CD4-positive, alpha-beta memory T cell (primary cell): ENCODE data around the gene ZNF286A. TPM values are rescaled to one million over a fixed set of nuclear protein-coding genes. Genes with fewer than 3 reads are reported as not detected.
"Not testable (repeated sequence)": the region's sequence is repeated elsewhere in the genome, so short reads cannot be mapped to it uniquely, and the experiment has no call there.

Source experiments
- CTCF ChIA-PET: fragments of 350-600 bp; sonication (Branson Sonifier 250); formaldehyde crosslinking; loops from one replicate; lab custom pipeline; 2021; ENCODE audit warnings: inconsistent platforms; ENCODE audit not compliant: partially characterized antibody; lab: Charles Lee
- POLR2A ChIA-PET: fragments of 350-600 bp; sonication (Branson Sonifier 250); formaldehyde crosslinking; loops from one replicate; lab custom pipeline; 2021; ENCODE audit not compliant: partially characterized antibody; lab: Charles Lee
- DNase-seq, 5 donors: peaks; one replicate each; pipeline versions ENCODE4 v3.0.0 to v3.0.0-alpha.2; 2020 to 2022; ENCODE audit warnings: mixed read lengths in 1 of 5
- H3K27ac ChIP-seq: one replicate; pipeline ENCODE4 v1.7.0; 2013; ENCODE audit warnings: low read depth, low read length
- H3K27me3 ChIP-seq: 2 replicates; pipeline ENCODE4 v1.7.0; 2013; ENCODE audit warnings: mild to moderate bottlenecking, low read length, moderate library complexity; ENCODE audit not compliant: insufficient read depth
- H3K36me3 ChIP-seq: 2 replicates; pipeline ENCODE4 v1.7.0; 2013; ENCODE audit warnings: mild to moderate bottlenecking, low read length, moderate library complexity; ENCODE audit not compliant: insufficient read depth
- H3K4me1 ChIP-seq: 2 replicates; pipeline ENCODE4 v1.7.0; 2013; ENCODE audit warnings: mild to moderate bottlenecking, low read length, moderate library complexity; ENCODE audit not compliant: insufficient read depth
- H3K4me3 ChIP-seq, 2 donors: one replicate each; pipeline ENCODE4 v1.7.0; 2013; ENCODE audit warnings: low read length in 2 of 2, mild to moderate bottlenecking in 1 of 2
- H3K9me3 ChIP-seq, 2 donors: one replicate each; pipeline ENCODE4 v1.7.0; 2013; ENCODE audit warnings: low read length in 2 of 2, control low read depth in 1 of 2; ENCODE audit not compliant: control insufficient read depth in 1 of 2
- H3K27ac Mint-ChIP-seq, 7 donors: one replicate each; pipeline ENCODE4 v1.8.0; 2020 to 2021; ENCODE audit warnings: mixed read lengths in 7 of 7, mild to moderate bottlenecking in 6 of 7, inconsistent platforms in 3 of 7, moderate library complexity in 3 of 7
- H3K27me3 Mint-ChIP-seq, 2 donors: one replicate each; pipeline ENCODE4 v1.8.0; 2020 to 2021; ENCODE audit warnings: mixed read lengths in 2 of 2
- H3K36me3 Mint-ChIP-seq, 2 donors: one replicate each; pipeline ENCODE4 v1.8.0; 2020 to 2021; ENCODE audit warnings: mixed read lengths in 2 of 2, inconsistent platforms in 1 of 2, mild to moderate bottlenecking in 1 of 2
- H3K4me1 Mint-ChIP-seq, 4 donors: one replicate each; pipeline ENCODE4 v1.8.0; 2020 to 2021; ENCODE audit warnings: mixed read lengths in 4 of 4, mild to moderate bottlenecking in 1 of 4
- H3K4me3 Mint-ChIP-seq, 8 donors: one replicate each; pipeline ENCODE4 v1.8.0; 2020 to 2021; ENCODE audit warnings: mixed read lengths in 8 of 8, mild to moderate bottlenecking in 7 of 8, moderate library complexity in 6 of 8, inconsistent platforms in 3 of 8
- H3K9me3 Mint-ChIP-seq, 8 donors: one replicate each; pipeline ENCODE4 v1.8.0; 2020 to 2021; ENCODE audit warnings: mixed read lengths in 8 of 8, mild to moderate bottlenecking in 5 of 8, inconsistent platforms in 3 of 8, moderate library complexity in 1 of 8
- intact Hi-C: fragments of 100-400 bp; cut with micrococcal nuclease; formaldehyde crosslinking; loops from one replicate; pipeline ENCODE4 v1.15.1; 2023
- polyA plus RNA-seq, 2 donors: library from polyadenylated mRNA; unstranded; fragments of 300-500 nt; fragmentation: Illumina TruSeq; gene quantifications; one replicate each; pipeline ENCODE4 v1.2.3, GENCODE V29; 2021
- total RNA-seq, 2 experiments: library from RNA; stranded (reverse); gene quantifications; one replicate each; pipeline ENCODE4 v1.2.3, GENCODE V29; 2021

ZNF286A gene
- total and polyA plus RNA-seq, 4 experiments from 2014 or later: 10.8 to 35.4 (median 21.9) TPM

- H3K9me3 Mint-ChIP-seq, DNase-seq, H3K4me3 Mint-ChIP-seq, H3K36me3 ChIP-seq, H3K27me3 ChIP-seq, POLR2A ChIA-PET, H3K36me3 Mint-ChIP-seq, H3K9me3 ChIP-seq, intact Hi-C loops, H3K27ac Mint-ChIP-seq, H3K4me3 ChIP-seq, H3K27ac ChIP-seq, CTCF ChIA-PET, H3K27me3 Mint-ChIP-seq, H3K4me1 ChIP-seq: not testable (repeated sequence)
- H3K4me1 Mint-ChIP-seq: peaks cover 12 to 20% (median 16%) of the 10 kb centered on the region in 4 donors
Observed at GRCh38 chr17:15687494-15687893, 12.1 kb upstream of the ZNF286A start.

GRCh38 chr17:15698967-15699366 lies 585 bp upstream of the ZNF286A start:
- H3K27me3 Mint-ChIP-seq, H3K9me3 ChIP-seq, H3K27me3 ChIP-seq, H3K36me3 ChIP-seq, DNase-seq, H3K9me3 Mint-ChIP-seq, CTCF ChIA-PET: not testable (repeated sequence)
- H3K36me3 Mint-ChIP-seq: peaks cover 3 to 22% of the 10 kb centered on the region in 2 donors
- Histone ChIP-seq H3K27ac (peak overlapping the region; percentile 60), H3K4me3 (peak overlapping the region; percentile 61 to 70), H3K4me1 (peaks cover 10% of the 10 kb centered on the region)
- H3K27ac Mint-ChIP-seq: peak overlapping the region; percentile 92 to 97 (median 96)
- POLR2A ChIA-PET: interaction anchor here (1.1 kb wide), 1 partner anchor 15 kb away, joined by 6 read pairs; the partner anchor contains the start of gene TRIM16
- intact Hi-C loops: loop anchor here (1.0 kb wide), 1 partner anchor 15 kb away; the partner anchor contains the start of gene TRIM16
- H3K4me3 Mint-ChIP-seq: peak overlapping the region; percentile 93 to 99 (median 97)
- peaks cover 6 to 15% (median 12%) of the 10 kb centered on the region in 4 donors for H3K4me1 Mint-ChIP-seq

- Histone ChIP-seq H3K4me3 (peak overlapping the region in 1 of 2 donors; percentile 70), H3K27ac (peak overlapping the region; percentile 60), H3K4me1 (peaks cover 10% of the 10 kb centered on the region)
- DNase-seq, CTCF ChIA-PET, H3K36me3 ChIP-seq, POLR2A ChIA-PET, H3K9me3 ChIP-seq, H3K27me3 Mint-ChIP-seq, H3K27me3 ChIP-seq, H3K9me3 Mint-ChIP-seq: not testable (repeated sequence)
- Mint-ChIP-seq H3K27ac (peak overlapping the region in 5 of 7 donors; percentile 92 to 97 (median 96)), H3K4me3 (peak overlapping the region; percentile 93 to 99 (median 97)), H3K36me3 (peaks cover 5 to 23% of the 10 kb centered on the region in 2 donors), H3K4me1 (peaks cover 6 to 15% (median 12%) of the 10 kb centered on the region in 4 donors)
- intact Hi-C loops: loop anchor here (1.0 kb wide), 1 partner anchor 16 kb away; the partner anchor contains the start of gene TRIM16
Observed at GRCh38 chr17:15699937-15700336, 385 bp downstream of the ZNF286A start.

DNA sequence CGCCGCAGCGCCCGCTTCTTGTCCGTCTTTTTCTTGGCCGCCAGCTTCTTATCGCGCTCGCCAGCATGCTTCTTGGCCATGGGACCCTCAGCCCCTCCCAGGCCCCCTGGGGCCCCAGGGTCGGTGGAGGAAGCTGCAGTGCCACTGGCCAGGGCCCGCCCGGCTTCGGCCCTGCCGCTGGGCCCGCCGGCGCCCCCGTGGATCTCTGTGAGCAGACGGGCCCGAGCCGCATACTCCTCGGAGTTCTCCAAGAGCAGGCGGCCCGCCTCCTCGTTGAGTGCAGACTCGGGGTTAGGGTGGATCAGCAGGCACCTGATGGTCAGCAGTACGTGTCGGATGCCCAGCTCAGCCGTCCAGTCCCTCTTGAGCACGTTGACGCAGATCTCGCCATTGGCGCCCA lies 4.7 kb downstream of the ZNF286A start:
- CTCF ChIA-PET, intact Hi-C loops: not testable (repeated sequence)

GRCh38 chr17:15704813-15705212 lies 5.3 kb downstream of the ZNF286A start:
- H3K27ac ChIP-seq, H3K27me3 Mint-ChIP-seq, intact Hi-C loops, H3K27ac Mint-ChIP-seq, H3K36me3 ChIP-seq, H3K4me1 Mint-ChIP-seq, H3K4me3 ChIP-seq, H3K4me1 ChIP-seq, H3K9me3 ChIP-seq, POLR2A ChIA-PET, CTCF ChIA-PET, H3K27me3 ChIP-seq, H3K4me3 Mint-ChIP-seq, DNase-seq: not testable (repeated sequence)
- peaks cover 48 to 51% of the 10 kb centered on the region in 2 donors for H3K36me3 Mint-ChIP-seq
- H3K9me3 Mint-ChIP-seq: peaks cover 2 to 38% (median 24%) of the 10 kb centered on the region in 8 donors

More for the DNA sequence above, 4.7 kb downstream of the ZNF286A start:
- H3K4me1 ChIP-seq, H3K27me3 Mint-ChIP-seq, H3K36me3 ChIP-seq, POLR2A ChIA-PET, H3K9me3 ChIP-seq, DNase-seq, H3K27ac Mint-ChIP-seq, H3K27ac ChIP-seq, H3K27me3 ChIP-seq, H3K4me1 Mint-ChIP-seq, H3K4me3 Mint-ChIP-seq, H3K4me3 ChIP-seq: not testable (repeated sequence)
- peaks cover 42 to 51% of the 10 kb centered on the region in 2 donors for H3K36me3 Mint-ChIP-seq
- H3K9me3 Mint-ChIP-seq: peaks cover 2 to 33% (median 19%) of the 10 kb centered on the region in 8 donors

DNA sequence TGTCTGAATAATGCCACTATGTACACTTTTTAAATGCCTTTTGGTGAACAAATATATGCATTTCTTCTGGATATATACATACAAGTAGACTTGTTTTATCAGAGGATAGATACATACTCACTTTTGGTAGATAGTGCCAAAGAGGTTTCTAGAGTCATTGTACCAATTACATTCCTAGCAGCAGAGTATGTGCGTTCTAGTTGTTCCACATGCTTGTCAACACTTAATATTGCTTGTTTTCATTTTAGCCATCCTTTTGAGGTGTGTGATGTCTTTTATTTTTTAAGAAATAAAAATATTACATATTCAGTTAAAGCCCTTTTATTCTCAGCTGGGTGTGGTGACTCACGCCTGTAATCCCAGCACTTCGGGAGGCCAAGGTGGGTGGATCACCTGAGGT lies 9.3 kb downstream of the ZNF286A start:
- H3K4me3 Mint-ChIP-seq, H3K4me1 Mint-ChIP-seq, H3K4me3 ChIP-seq, H3K4me1 ChIP-seq, POLR2A ChIA-PET, H3K27me3 Mint-ChIP-seq, H3K36me3 ChIP-seq, intact Hi-C loops, H3K27ac ChIP-seq, DNase-seq, H3K9me3 ChIP-seq, H3K27ac Mint-ChIP-seq, H3K27me3 ChIP-seq, CTCF ChIA-PET: not testable (repeated sequence)
- H3K9me3 Mint-ChIP-seq: peaks cover 2 to 55% (median 38%) of the 10 kb centered on the region in 8 donors
- H3K36me3 Mint-ChIP-seq: peaks cover 46 to 65% of the 10 kb centered on the region in 2 donors

- H3K4me3 ChIP-seq, POLR2A ChIA-PET, CTCF ChIA-PET, intact Hi-C loops, H3K4me1 Mint-ChIP-seq, H3K36me3 ChIP-seq, H3K27ac ChIP-seq, H3K27ac Mint-ChIP-seq, H3K27me3 ChIP-seq, H3K4me1 ChIP-seq, H3K9me3 ChIP-seq, DNase-seq, H3K27me3 Mint-ChIP-seq, H3K4me3 Mint-ChIP-seq: not testable (repeated sequence)
- peaks cover 0 to 65% (median 51%) of the 10 kb centered on the region in 8 donors for H3K9me3 Mint-ChIP-seq
- peaks cover 29 to 30% of the 10 kb centered on the region in 2 donors for H3K36me3 Mint-ChIP-seq
Observed at GRCh38 chr17:15716601-15717563, 17.3 kb downstream of the ZNF286A start.
